Hematopoietic multipotent progenitor cell (in vitro differentiated cells): ENCODE data around the gene SFT2D3. TPM values are rescaled to one million over a fixed set of nuclear protein-coding genes. Genes with fewer than 3 reads are reported as not detected.

Experiments used
- DNase-seq, 3 donors: peaks; one replicate each; pipeline ENCODE4 v3.0.0-alpha.2; 2011 to 2015; ENCODE audit warnings: low read depth in 2 of 3, low spot score in 2 of 3
- total RNA-seq: library from RNA; depleted of rRNA; stranded (reverse); fragments of >200 nt; gene quantifications from one replicate; pipeline ENCODE4 v1.2.3, GENCODE V29; 2012

SFT2D3 gene
- total RNA-seq, 1 donor: 10.8 TPM

DNA sequence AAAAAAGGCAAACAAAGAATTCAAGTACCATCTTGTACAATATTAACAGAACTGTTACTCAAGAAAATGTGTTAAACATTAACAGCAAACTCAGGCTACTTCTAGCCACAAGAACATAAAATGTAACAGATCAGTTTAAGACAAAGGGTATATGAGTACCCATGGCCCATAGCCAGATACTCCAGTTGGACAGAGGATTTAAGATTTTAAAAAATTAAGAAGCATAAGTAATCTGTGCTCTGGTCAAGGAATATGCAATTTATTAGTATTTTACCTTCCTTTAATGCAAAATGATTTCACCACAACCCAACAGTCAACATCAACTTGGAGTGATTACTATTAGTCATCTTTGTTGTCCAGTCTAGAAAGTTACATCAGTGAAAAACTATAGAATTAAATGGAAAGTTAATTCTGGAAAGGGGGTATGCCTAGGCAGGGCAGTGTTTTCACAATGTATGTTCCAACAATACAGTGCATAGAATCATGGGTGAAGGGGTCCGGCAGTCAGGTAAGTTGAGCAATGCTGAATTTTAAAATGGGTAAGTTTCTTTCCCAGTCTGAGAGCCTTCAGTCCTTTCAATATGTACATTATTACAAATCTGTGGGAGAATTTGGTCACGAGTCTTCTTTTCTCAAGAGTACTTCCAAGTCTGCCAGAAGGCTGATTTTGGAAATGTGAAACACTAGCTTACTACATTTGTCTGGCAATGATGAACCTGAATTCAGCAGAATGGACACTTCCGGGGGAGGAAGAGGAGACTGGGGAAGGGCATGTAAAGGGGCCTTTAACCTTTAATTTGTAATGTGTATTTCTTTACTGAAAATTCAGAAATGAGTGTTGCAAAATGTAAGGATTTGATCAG is 34.5 kb downstream of the SFT2D3 start:
- DNase-seq: no peak

DNA sequence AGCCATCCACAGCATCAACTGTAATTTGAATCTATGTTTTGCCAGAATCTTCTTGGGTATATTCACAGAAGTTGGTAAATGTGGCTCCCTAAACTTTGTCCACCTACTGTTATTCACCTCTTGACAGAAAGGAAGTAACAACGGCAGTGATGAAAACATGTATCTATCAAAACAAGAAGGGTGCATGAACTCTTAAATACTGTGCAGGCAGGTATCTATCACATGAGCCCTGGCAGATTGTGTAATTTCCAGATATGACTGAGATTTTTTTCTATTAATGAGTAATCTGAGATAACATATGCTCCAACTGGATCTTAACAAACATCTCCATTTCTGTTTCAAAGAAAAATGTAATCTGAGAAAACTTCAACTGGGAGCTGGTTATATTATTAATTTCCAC is 36.6 kb downstream of the SFT2D3 start:
- no peak for DNase-seq

DNA sequence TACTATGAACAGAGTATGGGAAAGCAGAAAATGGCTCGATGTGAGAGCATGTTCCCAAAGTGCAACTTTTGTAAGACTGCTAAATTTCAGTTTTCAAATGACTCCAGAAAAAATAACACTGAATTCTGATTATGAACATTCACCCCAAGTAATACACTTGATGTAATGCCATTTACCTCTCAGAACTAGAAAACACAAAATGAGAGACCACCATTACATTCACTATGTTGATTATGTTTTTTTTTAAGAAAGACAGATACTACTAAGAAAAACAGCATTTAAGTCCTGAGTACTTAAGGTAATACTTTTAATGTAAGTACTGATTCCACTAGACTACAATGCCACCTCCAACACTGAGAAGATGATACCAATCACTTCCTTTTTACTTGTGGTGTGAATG is 38.5 kb downstream of the SFT2D3 start:
- DNase-seq: no peak

DNA sequence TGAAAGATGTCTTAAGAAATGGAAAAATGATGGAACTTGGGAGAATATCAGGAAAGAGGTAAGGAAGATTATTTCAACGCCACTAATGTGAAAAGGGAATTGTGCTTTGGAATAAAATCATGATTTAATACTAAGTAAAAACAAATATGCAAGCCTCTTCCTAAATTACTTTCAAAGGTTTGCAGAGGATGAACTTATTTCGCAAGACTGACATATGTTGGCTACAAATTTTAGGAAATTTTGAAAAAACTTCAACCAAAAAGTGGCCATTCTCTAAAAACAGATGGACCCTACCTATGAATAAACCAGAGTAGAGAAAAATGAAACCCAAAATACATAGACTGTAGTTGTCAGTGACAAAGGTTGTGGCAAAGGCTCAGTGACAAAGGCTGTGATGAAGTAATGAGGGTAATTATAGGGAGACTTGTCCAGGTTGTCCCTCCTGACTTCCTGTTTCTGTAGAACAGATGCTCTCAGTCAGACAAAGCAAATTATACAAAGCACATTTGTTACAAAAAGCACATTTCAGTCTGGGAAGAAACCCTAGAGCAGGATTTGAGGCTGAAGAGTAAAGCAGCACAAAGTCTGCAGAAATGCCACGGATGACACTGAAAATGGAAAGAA is 39.5 kb downstream of the SFT2D3 start:
- DNase-seq: no peak

DNA sequence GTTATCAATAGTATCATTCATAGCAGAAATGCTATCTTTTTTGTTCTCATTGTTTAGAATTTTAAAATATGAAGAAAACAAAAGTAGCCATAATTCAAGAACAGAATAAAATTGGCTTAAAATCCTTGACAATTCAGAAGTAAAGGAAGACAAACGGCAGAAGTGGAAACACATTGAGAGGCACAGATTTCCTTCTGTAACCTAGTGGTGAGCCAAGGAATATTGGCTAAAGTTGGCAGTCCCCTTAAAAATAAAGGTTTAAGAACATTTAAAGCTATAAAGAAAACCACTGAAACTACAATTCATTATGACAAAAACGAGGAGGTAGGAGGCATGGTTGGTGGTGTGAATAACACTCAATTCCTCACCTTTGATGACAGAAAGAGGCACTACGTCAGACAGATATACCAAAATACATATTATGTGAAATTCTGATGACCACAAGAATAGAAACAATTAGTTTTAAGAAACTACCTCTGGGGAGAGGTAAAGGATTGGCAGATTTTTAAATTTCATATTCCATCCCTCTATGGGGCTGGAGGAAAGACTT is 42.3 kb downstream of the SFT2D3 start:
- DNase-seq: no peak

DNA sequence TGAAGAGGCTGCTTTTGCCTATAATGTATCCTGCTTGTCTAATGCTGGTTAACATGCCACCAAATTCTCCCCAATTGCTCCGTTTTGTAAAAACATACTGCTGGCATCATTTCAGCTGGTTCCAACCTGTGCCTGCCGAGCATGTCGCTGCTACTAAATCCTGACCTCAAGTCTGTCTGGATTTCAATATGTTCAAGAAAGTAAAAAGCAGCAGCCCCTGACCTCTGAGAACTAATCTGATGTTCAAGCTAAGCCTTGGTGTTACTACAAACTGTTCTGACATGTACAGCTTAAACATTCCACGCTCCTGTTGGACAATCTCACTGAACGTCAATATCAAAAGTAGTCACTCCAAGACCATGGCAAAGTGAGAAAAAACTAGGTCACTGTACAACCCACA is 46.3 kb downstream of the SFT2D3 start:
- no peak for DNase-seq

DNA sequence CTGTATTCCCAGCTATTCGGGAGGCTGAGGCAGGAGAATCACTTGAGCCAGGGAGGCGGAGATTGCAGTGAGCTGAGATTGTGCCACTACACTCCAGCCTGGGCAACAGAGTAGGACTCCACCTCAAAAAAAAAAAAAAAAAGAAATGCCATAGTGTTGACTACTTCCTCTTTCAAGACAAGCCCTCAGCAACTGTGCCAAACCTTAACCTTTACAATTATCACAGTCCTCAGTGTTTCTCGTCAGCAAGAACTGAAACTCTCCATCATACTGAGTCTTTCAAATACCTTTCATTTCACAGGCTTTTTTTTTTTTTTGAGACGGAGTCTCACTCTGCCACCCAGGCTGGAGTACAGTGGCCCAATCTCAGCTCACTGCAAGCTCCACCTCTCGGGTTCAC is 48.2 kb downstream of the SFT2D3 start:
- peak in 2 of 3 donors; percentile 14 to 48 for DNase-seq

DNA sequence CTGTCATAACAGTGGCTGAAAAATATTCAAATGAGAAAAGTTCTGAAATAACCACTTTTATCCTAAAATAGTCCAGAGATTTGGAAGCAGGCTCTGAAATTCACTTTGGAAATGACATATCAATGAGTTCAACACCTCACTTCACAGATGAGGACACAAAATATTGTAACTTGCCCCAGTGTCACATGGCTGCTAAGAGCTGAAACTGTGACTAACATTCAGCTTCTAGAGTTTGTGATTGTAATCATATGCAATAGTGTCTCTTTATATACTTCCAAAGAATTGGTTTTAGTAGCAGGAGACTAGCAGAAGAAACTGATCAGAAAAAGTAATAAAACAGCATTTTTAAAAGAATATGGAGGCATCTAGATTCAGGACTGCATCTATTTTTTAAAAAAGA is 52.1 kb downstream of the SFT2D3 start:
- no peak for DNase-seq

DNA sequence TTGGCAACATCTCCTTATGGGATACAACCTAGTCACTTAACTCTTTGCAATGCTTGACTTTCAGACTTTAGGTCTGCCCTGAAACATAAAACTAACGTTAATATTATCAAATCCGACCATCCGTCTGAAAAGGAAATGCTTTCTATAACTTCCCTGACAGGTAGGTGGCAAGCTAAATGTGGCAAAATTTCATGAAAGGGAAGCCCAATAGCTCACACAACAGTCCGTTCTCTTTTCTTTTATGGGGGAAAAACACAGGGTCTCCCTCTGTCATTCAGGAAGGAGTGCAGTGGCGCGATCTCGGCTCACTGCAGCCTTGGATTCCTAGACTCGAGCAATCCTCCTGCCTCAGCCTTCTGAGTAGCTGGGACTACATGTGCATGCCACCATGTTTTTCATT is 52.9 kb downstream of the SFT2D3 start:
- peak in 2 of 3 donors; percentile 26 to 55 for DNase-seq

Other genes with a start within 250 kb of the SFT2D3 start
- gene IWS1, start 175.0 kb upstream of the SFT2D3 start, total RNA-seq: 12.1 TPM
- gene MYO7B, start 165.8 kb upstream of the SFT2D3 start, total RNA-seq: 1.9 TPM
- not detected for gene GPR17, start 55.3 kb upstream of the SFT2D3 start, total RNA-seq
- gene LIMS2, start 26.0 kb upstream of the SFT2D3 start, total RNA-seq: 0.27 TPM
- 26.9 TPM for gene WDR33, start 109.7 kb downstream of the SFT2D3 start, total RNA-seq
- gene POLR2D, start 156.7 kb downstream of the SFT2D3 start, total RNA-seq: 21.0 TPM
- gene AMMECR1L, start 184.5 kb downstream of the SFT2D3 start, total RNA-seq: 11.8 TPM